Stimulated activated CD4-positive, alpha-beta T cell treated with anti-CD3 and anti-CD28 coated beads, Interleukin-15, amount 100 ng/mL, for 48 hours (primary cell): ENCODE measurements around the gene PKNOX2.

Experiments used
- DNase-seq, 2 donors: peaks; one replicate each; pipeline ENCODE4 v3.0.0-alpha.2; 2020; ENCODE audit warnings: low read depth in 2 of 2

Gene PKNOX2

GRCh38 chr11:125312812-125313211 is 148.3 kb downstream of the PKNOX2 start:
- no peak for DNase-seq

DNA sequence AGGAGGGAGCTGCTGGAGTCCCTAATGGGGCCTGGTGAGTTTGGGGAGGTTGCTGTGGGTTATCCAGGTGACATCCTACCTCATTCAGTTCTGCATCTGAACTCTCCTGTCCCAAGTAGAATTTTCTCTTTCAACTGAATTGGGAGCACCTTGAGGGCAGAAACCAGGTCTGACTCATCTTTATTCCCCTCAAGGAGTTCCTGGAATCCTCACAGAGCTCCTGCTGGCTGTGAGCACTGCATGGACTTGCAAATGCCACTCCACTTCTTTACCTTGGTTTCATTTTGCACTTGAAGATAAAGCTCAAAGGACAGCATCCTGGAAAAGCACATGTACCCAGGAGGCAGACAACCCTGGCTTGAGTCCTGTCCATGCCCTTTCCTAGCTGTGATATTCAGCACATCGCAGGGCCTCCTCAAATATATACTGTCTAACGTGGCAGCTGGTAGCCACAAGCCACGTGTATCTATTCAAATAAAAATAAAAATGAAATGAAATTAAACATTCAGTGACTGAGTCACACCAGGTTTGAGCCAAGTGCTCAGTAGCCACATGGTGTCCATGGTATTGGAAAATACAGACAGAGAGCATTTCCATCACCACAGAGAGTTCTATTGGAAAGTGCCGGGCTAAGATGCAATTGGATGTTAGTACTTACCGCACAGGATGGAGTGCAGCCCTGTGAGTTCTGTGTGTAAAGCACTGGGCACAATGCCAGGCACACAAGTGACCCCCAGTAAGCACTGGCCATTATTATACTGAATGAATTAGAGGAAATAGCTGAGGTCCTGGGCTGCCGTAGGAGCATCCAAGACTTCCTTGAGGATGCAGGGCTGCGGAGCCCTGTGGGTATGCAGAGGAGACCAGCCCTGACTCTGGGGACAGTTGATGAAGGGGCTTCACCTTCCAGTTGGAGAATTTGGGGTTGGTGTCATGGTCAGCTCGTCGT is 149.0 kb downstream of the PKNOX2 start:
- no peak for DNase-seq

DNA sequence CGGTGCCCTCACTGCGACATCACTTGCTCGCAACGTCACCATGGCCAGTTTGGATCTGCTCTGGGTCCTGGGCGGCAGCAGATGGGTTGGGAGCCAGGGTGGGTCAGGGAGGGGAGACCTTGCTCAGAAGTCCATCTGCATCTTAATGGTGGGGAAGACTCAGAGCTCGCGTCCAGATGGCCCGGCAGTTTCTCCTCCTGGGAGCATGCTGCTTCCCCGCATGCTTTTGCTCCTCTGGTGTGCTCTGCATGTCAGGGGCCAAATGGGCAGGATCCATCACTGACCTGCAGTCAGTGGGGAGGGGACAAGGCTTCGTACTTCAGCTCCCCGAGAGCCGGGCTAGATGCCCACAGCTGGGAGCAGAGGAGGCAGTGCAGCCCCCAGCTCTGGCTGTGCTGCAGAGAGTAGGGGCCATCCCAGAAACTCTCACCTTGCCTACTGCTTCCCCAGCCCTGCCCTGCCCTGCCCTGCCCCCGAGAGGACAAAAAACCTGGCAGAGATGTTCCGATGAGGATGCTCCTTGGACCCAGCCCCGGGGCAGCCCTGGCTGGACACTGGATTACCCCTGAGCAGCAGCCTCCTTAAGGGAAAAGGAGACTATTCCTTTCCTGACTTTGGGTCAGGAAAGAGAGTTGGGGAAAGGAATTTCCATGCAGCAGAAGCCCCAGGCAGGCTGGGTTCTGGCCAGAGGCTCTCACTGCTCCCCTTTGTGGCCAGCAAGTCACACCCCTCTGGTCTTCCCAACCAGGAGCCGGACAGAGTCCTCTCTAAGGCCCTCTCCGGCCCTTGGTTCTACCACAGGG is 149.9 kb downstream of the PKNOX2 start:
- DNase-seq, result no peak

DNA sequence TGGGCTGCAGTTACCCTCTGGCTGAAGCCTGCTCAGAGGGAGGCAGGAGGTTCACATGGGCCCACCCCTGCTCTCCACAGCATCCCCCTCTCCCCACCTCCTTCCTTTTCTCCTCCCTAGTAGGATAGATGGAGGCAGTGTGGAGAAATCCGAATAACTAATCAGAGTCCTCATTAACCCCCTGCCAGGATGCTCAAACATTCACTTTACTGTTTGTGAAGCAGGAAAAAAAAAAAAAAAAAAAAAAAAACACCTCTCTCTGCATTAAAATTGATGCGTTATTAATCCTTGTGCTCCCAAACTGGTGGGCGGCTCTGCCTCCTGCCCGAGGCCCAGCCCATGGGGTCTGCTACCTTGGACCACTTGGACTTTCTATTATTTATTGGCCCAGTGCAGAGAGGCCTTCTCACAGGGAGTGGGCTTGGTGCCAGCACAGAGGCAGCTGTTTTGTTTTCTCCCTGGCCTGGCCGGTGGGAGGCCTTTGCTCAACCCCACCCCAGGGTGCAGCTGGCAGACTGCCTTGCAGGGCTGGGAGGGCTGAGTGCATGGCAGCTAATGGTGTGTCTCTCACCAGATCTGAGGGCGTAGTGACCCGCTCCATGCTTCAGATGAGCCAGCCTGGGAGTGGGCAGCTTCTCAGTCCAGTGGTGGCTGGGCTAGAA is 150.7 kb downstream of the PKNOX2 start:
- DNase-seq, result no peak

DNA sequence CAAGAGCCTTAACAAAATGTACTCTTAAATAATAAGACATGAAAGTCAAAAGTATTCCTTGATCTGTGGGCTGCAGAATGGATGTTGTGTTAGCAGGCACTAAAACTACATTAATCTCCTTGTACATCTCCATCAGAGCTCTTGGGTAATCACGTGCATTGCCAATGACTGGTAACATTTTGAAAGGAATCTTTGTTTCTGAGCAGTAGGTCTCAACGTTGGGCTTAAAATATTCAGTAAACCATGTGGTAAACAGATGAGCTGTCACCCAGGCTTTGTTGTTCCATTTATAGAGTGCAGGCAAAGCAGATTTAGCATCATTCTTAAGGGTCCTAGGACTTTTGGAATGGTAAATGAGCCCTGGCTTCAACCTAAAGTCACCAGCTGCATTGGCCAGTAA is 152.9 kb downstream of the PKNOX2 start:
- DNase-seq, result no peak

DNA sequence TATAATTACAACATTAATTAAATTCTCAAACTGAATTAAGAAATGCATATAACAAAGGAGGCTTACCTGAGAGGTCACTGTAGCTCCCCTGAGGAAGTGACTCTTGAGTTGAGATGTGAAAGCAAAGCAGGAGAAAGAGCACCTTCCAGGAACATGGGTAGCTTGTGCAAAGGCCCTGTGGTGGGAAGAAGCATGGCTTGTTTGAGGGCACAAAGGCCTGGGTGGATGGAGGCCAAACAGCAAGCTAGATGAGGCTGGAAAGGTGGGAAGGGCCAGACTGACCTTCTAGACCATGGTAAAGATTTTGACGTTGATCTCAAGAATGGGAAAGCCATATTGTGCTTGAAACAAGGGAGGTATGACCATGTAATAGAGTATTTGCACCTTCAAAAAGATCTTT is 155.1 kb downstream of the PKNOX2 start:
- DNase-seq, result no peak

- DNase-seq, result no peak
These were observed 156.0 kb downstream of the PKNOX2 start for GRCh38 chr11:125320347-125321076.

GRCh38 chr11:125322289-125322688 is 157.7 kb downstream of the PKNOX2 start:
- no peak for DNase-seq

DNA sequence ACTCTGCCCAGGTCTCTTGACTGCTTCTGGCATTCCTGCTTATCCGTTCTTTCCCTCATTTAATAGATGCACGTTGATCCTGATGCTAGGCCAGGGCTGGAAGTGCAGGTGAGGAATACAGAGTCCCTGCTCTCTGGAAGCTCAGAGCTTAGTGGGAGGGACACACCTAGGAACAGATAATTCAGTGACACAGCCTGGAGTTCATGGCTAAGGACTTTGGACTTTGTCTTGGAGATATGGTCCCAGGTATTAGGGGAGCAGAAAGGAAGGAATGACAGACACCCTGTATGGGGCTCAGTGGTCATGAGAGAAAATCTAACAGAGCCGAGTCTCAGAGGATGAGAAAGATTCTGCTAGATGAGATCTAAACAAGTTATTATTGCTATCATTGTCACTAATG is 160.6 kb downstream of the PKNOX2 start:
- DNase-seq, result no peak

GRCh38 chr11:125326126-125326525 is 161.6 kb downstream of the PKNOX2 start:
- DNase-seq, result no peak

- DNase-seq, result no peak
These were observed 163.1 kb downstream of the PKNOX2 start for GRCh38 chr11:125327518-125328224.

DNA sequence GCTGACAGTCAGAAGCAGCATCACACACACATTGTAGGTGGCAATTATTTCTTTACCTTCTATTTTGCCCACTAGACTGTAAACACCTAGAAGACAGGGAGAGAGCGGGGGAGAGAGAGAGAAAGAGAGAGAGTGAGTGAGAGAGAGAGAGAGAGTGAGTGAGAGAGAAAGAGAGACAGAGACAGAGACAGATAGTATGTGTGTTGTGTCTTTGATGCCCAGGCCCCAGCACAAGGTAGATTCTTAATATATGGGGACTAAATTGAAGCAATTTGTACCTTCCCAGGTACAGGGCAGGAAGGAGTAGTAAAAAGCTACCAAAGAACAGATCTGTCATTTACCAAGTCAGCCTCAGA is 163.7 kb downstream of the PKNOX2 start:
- DNase-seq, result no peak

DNA sequence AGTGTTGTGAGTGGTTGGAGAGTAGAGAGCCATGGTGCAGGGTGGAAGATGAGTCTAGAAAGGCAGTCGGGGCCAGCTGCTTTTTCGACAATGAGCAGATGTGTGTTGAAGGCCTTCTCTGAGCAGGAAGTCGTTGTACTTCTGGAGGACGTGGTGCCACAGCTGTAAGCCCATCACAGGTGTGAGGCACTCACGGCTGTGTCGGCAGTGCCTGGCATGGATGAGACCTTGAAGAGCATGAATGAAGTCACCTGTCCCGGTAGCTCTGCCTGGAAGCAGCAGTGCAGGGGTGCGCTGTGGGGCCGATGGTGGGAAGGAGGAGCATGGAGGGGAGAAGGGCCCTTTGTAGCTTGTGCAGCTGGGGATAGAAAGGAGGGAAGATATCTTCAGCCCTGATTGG is 165.2 kb downstream of the PKNOX2 start:
- no peak for DNase-seq

DNA sequence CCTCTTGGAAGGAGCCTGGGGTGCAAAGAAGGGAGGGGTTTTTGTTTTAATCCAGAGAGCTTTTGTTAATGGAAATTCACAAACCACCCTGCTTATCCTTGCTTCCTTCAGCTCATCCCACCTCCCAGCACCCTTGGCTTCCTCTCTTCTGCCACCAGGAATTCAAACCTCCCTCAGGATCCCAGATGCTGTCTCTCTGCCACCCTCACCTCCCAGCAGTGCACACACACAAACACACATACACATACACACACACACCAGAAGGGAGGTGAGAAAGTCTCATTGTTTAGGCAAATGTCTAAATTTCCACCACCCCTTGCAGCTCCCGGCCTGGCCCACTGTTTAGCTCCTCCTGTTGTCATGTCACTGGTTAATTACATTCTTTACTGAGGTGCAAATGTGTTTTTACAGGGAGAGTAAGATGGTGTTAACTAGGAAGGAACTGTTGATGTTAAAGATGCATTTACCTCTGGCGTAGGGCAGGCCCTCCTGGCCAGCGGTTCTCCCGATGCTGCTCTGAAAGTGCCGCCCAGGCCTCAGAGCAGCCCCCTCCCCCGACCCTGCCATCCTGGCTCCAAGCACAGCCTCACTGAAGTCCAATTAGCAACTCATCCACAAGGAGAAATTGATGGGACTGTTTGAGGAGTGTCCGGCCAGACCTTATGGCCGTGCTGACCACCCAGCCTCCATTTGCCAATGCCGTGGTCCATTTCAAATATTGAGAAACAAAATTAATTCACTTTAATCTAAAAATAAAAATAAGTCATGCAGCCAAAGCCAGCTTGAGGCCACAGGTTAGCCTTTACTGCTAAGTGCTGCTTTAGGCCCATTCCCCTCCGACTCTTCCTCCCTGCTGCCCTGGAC is 166.1 kb downstream of the PKNOX2 start:
- DNase-seq, result no peak

DNA sequence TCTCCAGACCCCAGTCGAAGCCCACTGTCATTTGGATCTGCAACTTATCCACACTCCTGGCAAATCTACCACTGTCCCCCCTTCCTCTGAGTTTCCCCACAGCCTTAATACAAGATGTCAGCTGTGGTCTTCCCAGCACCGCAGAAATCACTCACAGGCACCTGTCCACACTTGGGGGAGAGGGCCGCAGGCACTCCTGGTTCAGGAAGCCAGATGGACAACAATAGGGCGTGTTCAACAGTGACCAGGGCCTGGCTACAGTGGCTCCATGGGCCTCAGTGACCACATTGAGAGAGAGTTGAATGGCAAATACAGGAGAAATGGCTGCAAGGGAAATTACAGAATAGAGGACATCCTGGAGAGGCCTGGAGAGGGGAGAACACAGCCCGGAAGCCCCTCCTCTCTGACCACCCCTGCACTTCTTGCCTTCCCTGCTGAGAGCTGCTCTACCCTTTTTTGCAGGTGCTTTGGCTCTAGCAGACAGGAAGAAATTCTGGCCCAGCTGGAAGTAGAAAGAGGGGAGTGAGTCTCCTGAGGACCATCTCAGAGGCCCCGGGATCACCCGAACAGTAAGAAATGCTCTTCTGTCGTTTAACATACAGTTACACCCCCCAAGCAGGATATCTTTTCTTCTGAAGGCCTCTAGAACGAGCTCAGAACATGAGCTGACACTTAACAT is 166.9 kb downstream of the PKNOX2 start:
- no peak for DNase-seq

- DNase-seq, result no peak
These were observed 168.3 kb downstream of the PKNOX2 start for GRCh38 chr11:125332821-125333220.

DNA sequence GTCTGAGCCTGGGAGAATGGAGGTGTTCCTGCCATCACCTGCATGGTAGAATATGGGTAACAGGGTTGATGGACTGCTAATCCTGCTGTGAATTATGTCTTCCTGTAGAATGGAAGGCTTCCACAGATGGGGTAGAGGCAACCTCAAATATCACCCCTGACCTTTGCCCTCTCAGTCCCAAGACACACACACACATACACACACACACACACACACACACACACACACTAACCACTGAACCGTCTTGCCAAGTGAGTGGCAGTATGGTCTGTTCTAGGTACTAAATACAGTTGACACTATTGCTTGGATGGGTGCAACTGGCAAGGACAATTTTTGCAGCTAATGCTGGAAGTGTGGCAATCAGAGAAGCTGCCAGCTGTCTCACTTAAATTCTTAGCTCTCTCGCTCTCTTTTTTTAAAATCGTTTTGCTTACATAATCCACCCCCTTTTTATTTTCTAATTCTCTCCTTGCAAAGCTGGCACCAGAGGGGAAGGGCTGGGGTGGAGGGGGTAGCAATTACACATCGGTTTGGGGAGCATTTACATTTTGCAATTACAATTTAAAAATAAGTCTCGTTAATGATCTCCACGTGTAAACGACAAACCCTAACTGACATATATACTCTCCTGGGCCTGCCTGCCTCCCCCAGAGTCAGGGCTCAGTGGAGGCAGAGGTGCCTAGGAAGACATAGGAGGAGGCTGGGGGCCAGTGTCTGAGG is 169.0 kb downstream of the PKNOX2 start:
- no peak for DNase-seq

DNA sequence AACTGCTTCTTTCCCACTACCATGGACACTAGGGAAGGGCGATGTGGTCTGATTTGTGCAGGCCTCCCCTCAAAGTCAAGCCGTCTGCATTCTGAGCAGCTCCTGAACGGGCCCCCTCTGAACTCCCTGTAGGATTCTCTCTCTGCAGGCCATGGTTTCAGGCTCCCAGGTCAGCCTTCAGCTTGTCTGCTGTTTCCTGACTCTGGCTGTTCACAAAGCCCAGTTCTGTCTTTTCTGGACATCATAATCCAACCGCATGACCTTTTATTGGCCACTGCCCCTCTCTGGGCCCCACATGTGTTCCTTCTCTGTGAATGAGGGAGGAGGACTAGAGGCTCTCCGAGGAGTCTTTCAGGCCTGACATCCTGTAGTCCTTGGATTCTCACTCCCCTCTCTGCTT is 170.6 kb downstream of the PKNOX2 start:
- DNase-seq, result no peak
